Activated CD4-positive, alpha-beta T cell treated with anti-CD3 and anti-CD28 coated beads, Interleukin-2, amount 10 ng/mL, durations not matched to agents 7 days and 5 days (primary cell): ENCODE data around the gene HIVEP3. TPM values are rescaled to one million over a fixed set of nuclear protein-coding genes. Genes with fewer than 3 reads are reported as not detected.

Experiments
- CTCF ChIA-PET: fragments of 350-600 bp; sonication (Branson Sonifier 250); formaldehyde crosslinking; loops from one replicate; lab custom pipeline; 2021; ENCODE audit warnings: antibody characterized with exemption; lab: Charles Lee
- POLR2A ChIA-PET: fragments of 350-600 bp; sonication (Branson Sonifier 250); formaldehyde crosslinking; loops from one replicate; lab custom pipeline; 2021; ENCODE audit warnings: antibody characterized with exemption; lab: Charles Lee
- DNase-seq: peaks from one replicate; pipeline ENCODE4 v3.0.0-alpha.2; 2020
- H3K27ac Mint-ChIP-seq: one replicate; pipeline ENCODE4 v1.8.0; 2021; ENCODE audit warnings: mild to moderate bottlenecking, moderate library complexity, mixed read lengths
- H3K27me3 Mint-ChIP-seq: one replicate; pipeline ENCODE4 v1.8.0; 2021; ENCODE audit warnings: mixed read lengths
- H3K36me3 Mint-ChIP-seq: one replicate; pipeline ENCODE4 v1.8.0; 2021; ENCODE audit warnings: low read depth, mixed read lengths
- H3K4me1 Mint-ChIP-seq: one replicate; pipeline ENCODE4 v1.8.0; 2021; ENCODE audit warnings: mixed read lengths
- H3K4me3 Mint-ChIP-seq: one replicate; pipeline ENCODE4 v1.8.0; 2021; ENCODE audit warnings: mild to moderate bottlenecking, moderate library complexity, mixed read lengths
- H3K9me3 Mint-ChIP-seq: one replicate; pipeline ENCODE4 v1.8.0; 2021; ENCODE audit warnings: mixed read lengths
- total RNA-seq, 2 experiments: library from RNA; stranded (reverse); gene quantifications; one replicate each; pipeline ENCODE4 v1.2.3, GENCODE V29; 2021

Gene HIVEP3
- total RNA-seq, 2 experiments from 2014 or later = 18.4 to 21.5 TPM

DNA sequence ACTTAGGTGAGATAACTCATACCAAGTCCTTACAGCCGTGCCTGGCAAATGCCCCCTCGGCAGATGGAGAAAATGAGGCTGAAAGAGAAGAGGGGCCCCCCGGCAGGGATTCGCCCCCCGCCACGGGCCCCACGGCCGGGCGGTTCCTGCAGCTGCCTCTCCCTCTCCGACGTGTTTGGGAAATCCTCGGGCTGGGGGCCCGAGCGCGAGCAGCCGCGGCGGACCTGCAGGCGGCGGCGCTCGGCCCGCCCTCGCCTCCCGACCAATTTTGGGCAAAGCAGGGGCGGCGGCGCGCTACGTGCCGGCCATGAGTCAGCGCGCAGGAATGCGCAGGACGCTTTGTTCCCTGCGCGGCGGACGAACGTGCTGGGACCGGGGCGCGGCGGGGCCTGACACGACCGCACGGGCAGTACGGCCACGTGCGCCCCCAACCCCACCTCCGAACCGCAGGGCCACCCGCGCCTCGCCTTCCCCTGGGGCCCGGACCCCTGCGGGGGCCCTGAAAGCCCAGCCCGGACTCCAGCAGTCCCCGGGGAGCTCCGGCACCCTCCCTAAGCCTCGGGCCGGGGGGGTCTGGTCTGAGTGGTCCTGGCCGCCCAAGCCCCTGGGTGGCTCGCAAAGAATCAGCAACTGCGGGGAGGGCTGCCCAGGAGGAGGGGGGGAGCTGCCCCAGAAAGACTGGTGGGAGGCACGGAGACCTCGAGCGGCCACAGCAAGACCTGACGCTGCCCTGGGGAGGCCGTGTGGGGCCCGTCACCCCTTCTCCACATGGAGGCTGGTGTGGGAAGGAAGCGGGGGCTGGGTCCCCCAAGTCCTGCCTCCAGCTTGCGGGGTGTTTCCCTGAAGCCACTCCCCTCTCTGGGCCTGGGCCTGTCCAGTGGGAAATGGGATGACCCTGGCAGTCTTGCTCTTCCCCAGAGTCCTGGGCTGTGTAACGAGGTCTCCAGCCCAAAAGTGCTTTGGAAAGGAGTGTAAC, 422.4 kb downstream of the HIVEP3 start:
- CTCF ChIA-PET = no interaction called here
- H3K36me3 Mint-ChIP-seq = no peaks in the 10 kb centered on the region
- peaks cover 9% of the 10 kb centered on the region for H3K27me3 Mint-ChIP-seq
- POLR2A ChIA-PET = no interaction called here
- H3K4me1 Mint-ChIP-seq = peaks cover 8% of the 10 kb centered on the region
- no peak overlapping the region for H3K27ac Mint-ChIP-seq
- no peaks in the 10 kb centered on the region for H3K9me3 Mint-ChIP-seq
- DNase-seq = peak; percentile 10
- peak overlapping the region; percentile 53 for H3K4me3 Mint-ChIP-seq

- Mint-ChIP-seq H3K27me3 (peaks cover 9% of the 10 kb centered on the region), H3K36me3 (no peaks in the 10 kb centered on the region), H3K4me3 (peak overlapping the region; percentile 53), H3K27ac (no peak overlapping the region), H3K9me3 (no peaks in the 10 kb centered on the region), H3K4me1 (peaks cover 8% of the 10 kb centered on the region)
- ChIA-PET CTCF (interaction anchor here (0.6 to 0.9 kb wide), 2 partner anchors 19 to 753 kb away, joined by 3 read pairs; no protein-coding TSS in a partner anchor), POLR2A (no interaction called here)
- DNase-seq = no peak
Measured at GRCh38 chr1:41495210-41495948, 423.3 kb downstream of the HIVEP3 start.

GRCh38 chr1:41494351-41495209, 424.1 kb downstream of the HIVEP3 start:
- H3K27me3 Mint-ChIP-seq = peaks cover 11% of the 10 kb centered on the region
- H3K4me1 Mint-ChIP-seq = peaks cover 8% of the 10 kb centered on the region
- no peaks in the 10 kb centered on the region for H3K9me3 Mint-ChIP-seq
- DNase-seq = no peak
- CTCF ChIA-PET = interaction anchor here (0.6 to 0.9 kb wide), 2 partner anchors 20 to 754 kb away, joined by 3 read pairs; no protein-coding TSS in a partner anchor
- POLR2A ChIA-PET = no interaction called here
- no peaks in the 10 kb centered on the region for H3K36me3 Mint-ChIP-seq
- H3K4me3 Mint-ChIP-seq = no peak overlapping the region
- no peak overlapping the region for H3K27ac Mint-ChIP-seq

DNA sequence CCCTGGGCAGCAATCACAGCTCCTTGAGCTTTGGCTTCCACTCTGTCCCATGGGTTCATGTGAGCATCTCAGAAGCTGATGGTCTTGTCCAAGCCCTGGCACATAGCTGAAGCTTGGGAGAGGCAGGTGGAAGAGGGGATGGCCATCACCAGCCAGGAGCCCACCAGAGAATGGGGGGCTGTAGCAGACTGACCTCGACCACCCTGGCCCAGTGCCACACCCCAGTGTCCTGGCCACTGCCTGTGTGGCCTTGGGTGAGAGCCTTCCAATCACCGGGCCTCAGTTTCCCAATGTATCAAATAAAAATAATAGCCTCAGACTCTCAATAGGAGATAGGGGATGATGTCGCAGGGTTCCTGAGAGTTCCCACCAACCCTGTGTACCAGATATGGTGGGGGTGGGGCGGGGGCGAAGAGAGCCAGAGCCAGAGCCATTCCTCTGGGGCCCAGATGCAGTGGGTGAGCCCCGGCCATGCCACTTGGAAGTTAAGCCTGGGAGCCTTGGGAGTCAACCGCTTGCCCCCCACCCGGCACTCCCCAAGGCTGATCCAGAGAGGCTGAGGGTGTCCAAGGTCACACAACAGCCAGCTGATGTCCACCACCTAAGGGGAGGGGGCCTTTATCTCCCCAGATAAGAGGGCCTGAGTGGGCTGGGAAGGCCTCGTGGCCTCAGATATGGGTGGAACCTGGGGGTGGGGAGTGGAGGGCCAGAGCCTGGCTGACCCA, 424.9 kb downstream of the HIVEP3 start:
- Mint-ChIP-seq H3K27me3 (peaks cover 14% of the 10 kb centered on the region), H3K4me3 (no peak overlapping the region), H3K27ac (no peak overlapping the region), H3K36me3 (no peaks in the 10 kb centered on the region), H3K4me1 (peaks cover 8% of the 10 kb centered on the region), H3K9me3 (no peaks in the 10 kb centered on the region)
- ChIA-PET CTCF (interaction anchor here (1.0 to 1.4 kb wide), 2 partner anchors 23 to 44 kb away, joined by 3 to 4 read pairs; no protein-coding TSS in a partner anchor), POLR2A (no interaction called here)
- no peak for DNase-seq

- no peak overlapping the region for H3K4me3 Mint-ChIP-seq
- no peaks in the 10 kb centered on the region for H3K36me3 Mint-ChIP-seq
- H3K4me1 Mint-ChIP-seq = peaks cover 8% of the 10 kb centered on the region
- no peak for DNase-seq
- POLR2A ChIA-PET = no interaction called here
- CTCF ChIA-PET = interaction anchor here (0.7 to 2.0 kb wide), 9 partner anchors 8 to 320 kb away, joined by 3 to 8 read pairs (median 4); no protein-coding TSS in a partner anchor
- H3K27me3 Mint-ChIP-seq = peaks cover 14% of the 10 kb centered on the region
- no peaks in the 10 kb centered on the region for H3K9me3 Mint-ChIP-seq
- H3K27ac Mint-ChIP-seq = no peak overlapping the region
Measured at GRCh38 chr1:41493117-41493536, 425.6 kb downstream of the HIVEP3 start.

DNA sequence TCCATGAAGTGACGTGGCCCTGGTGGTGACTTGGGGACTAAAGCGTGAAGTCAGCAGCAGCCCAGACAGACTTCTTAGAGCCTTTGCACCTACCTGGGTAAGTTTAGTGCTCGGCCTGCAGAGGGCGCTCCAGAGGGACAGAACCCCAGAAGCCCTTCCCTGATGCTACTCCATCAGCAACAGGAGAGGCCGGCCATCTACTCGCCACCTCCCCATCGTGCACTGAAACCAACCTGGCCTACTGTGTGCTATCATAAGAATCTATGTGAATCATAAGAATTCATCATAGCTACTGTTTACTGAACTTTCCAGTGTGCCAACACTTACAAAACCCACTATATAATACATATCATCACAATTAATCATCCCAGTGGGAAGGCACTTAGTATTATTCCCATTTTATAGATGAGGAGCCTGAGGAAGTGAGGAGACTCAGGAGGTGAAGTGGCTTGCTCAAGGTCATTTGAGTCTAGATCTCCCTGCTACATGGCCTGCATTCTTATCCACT, 426.3 kb downstream of the HIVEP3 start:
- DNase-seq = peak; percentile 39
- H3K27ac Mint-ChIP-seq = no peak overlapping the region
- no peak overlapping the region for H3K4me3 Mint-ChIP-seq
- peaks cover 8% of the 10 kb centered on the region for H3K4me1 Mint-ChIP-seq
- ChIA-PET POLR2A (no interaction called here), CTCF (interaction anchor here (0.7 to 2.0 kb wide), 11 partner anchors 9 to 660 kb away, joined by 3 to 8 read pairs (median 3); no protein-coding TSS in a partner anchor)
- no peaks in the 10 kb centered on the region for H3K36me3 Mint-ChIP-seq
- H3K9me3 Mint-ChIP-seq = no peaks in the 10 kb centered on the region
- peaks cover 18% of the 10 kb centered on the region for H3K27me3 Mint-ChIP-seq

DNA sequence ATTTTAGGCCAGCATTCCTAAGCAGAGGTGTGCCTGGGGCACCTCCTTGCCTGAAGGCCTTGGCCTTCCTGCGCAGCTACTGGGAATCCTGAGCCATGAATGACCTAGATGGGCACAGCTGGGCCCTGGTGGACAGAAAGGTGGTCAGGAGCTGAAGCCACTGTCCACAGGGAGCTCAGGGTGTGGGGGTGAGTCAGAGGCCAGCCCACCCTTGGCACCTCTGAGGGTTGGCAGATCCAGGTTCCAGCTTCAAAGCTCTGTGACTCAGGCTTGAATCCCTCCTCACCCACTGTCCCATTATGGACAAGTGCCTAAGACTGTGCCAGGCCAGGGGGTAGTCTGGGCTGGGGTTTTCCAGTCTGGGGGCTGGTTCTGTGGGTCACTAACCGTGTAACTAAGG, 427.8 kb downstream of the HIVEP3 start:
- no peaks in the 10 kb centered on the region for H3K9me3 Mint-ChIP-seq
- H3K4me1 Mint-ChIP-seq = peaks cover 7% of the 10 kb centered on the region
- POLR2A ChIA-PET = no interaction called here
- H3K36me3 Mint-ChIP-seq = no peaks in the 10 kb centered on the region
- H3K4me3 Mint-ChIP-seq = no peak overlapping the region
- no peak overlapping the region for H3K27ac Mint-ChIP-seq
- peaks cover 27% of the 10 kb centered on the region for H3K27me3 Mint-ChIP-seq
- DNase-seq = no peak
- CTCF ChIA-PET = interaction anchor here (1.9 to 2.0 kb wide), 2 partner anchors 9 to 10 kb away, joined by 8 read pairs; no protein-coding TSS in a partner anchor

DNA sequence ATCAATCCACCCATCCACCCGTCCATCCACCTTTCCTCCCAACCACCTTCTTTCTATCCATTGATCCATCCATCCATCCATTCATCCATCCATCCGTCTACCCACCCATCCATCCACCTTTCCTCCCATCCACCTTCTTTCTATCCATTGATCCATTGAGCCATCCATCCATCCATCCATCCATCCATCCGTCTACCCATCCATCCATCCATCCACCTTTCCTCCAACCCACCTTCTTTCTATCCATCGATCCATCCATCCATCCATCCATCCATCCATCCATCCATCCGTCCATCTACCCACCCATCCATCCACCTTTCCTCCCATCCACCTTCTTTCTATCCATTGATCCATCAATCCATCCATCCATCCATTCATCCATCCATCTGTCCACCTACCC, 429.2 kb downstream of the HIVEP3 start:
- Mint-ChIP-seq H3K9me3 (no peaks in the 10 kb centered on the region), H3K27ac (no peak overlapping the region), H3K27me3 (peaks cover 22% of the 10 kb centered on the region), H3K4me3 (no peak overlapping the region), H3K4me1 (peaks cover 2% of the 10 kb centered on the region), H3K36me3 (no peaks in the 10 kb centered on the region)
- ChIA-PET CTCF (no interaction called here), POLR2A (no interaction called here)
- DNase-seq = no peak

GRCh38 chr1:41488040-41488951, 430.4 kb downstream of the HIVEP3 start:
- CTCF ChIA-PET = interaction anchor here (0.8 to 1.4 kb wide), 2 partner anchors 8 to 55 kb away, joined by 3 read pairs; no protein-coding TSS in a partner anchor
- POLR2A ChIA-PET = no interaction called here
- Mint-ChIP-seq H3K9me3 (no peaks in the 10 kb centered on the region), H3K4me1 (peaks cover 2% of the 10 kb centered on the region), H3K27me3 (peaks cover 22% of the 10 kb centered on the region), H3K4me3 (no peak overlapping the region), H3K36me3 (no peaks in the 10 kb centered on the region), H3K27ac (no peak overlapping the region)
- DNase-seq = no peak

DNA sequence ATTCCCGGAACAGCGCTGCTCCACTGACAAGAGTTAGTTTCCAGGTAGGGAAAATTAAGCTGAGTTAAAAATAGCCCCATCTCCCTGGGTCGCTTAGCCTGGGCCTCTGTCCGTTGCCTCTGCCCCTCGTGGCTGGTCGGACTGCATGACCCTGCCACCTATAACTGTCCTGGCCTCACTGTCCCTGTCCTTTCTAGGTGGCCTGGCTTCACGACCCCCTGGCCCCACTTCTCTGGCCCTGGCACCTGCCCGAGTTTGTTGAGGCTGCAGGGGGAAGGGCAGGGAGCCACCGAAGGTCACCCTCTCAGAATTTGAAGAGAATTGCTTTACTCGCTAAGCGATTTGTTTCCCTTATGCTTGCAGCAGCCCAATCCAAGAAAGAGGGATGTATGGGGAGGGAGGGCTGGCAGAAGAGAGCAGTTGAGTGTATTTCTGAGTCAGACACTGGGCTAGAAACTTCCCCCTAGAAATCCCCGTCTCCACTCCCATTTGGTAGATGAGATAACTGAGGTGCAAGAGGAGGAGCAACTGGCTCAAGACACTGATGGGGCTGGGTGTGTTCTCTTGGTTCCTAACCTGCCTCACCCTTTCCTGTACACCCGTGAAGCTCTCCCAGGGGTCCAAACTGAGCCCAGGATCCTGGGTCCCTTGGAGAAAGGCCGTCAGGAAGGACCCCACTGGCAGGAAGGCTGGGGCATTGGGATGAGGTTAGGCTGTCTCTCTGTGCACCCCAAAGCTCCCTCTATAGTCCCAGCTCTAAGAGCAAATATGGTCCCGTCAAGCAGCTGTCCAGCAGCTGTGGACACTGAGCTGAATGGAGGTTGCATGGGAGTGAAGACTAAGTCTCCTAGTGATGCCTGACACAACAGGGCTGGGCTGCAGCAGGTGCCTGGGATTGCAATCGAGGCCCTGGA, 431.3 kb downstream of the HIVEP3 start:
- Mint-ChIP-seq H3K9me3 (no peaks in the 10 kb centered on the region), H3K27ac (no peak overlapping the region), H3K4me1 (peaks cover 2% of the 10 kb centered on the region), H3K27me3 (peaks cover 22% of the 10 kb centered on the region), H3K36me3 (no peaks in the 10 kb centered on the region), H3K4me3 (no peak overlapping the region)
- POLR2A ChIA-PET = interaction anchor here (0.6 kb wide), 1 partner anchor 342 kb away, joined by 6 read pairs; no protein-coding TSS in a partner anchor
- CTCF ChIA-PET = no interaction called here
- DNase-seq = no peak
